NCI-H187 treated with DMSO at 0.1 percent for 48 hours (cell line): Measurements from ENCODE around the gene LYAR.
"Not testable (repeated sequence)": the region's sequence is repeated elsewhere in the genome, so short reads cannot be mapped to it uniquely, and the experiment has no call there.

Experiments
- DNase-seq: peaks from one replicate; lab custom pipeline; 2025; lab: John Stamatoyannopoulos, UW

Gene LYAR

DNA sequence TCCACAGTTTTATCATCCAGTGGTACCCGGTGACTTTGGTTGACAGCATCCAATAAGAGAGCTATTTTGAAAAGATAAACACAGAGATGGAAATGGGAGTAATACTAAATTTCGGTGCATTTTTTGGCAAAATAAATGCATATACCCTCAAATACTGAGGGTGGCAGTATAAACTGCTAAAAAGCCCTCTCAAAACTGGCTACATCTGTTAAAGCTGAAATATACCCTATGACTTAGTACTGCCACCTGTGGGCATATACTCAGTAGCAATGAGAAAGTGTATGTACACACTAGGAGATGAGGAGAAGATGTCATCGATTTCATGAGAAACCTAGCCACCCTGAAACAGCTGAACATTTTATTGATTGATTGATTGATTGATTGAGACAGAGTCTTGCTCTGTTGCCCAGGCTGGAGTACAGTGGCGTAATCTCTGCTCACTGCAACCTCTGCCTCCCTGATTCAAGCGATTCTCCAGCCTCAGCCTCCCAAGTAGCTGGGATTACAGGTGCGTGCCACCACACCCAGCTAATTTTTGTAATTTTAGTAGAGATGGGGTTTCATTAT, 29.7 kb downstream of the LYAR start:
- no peak for DNase-seq

DNA sequence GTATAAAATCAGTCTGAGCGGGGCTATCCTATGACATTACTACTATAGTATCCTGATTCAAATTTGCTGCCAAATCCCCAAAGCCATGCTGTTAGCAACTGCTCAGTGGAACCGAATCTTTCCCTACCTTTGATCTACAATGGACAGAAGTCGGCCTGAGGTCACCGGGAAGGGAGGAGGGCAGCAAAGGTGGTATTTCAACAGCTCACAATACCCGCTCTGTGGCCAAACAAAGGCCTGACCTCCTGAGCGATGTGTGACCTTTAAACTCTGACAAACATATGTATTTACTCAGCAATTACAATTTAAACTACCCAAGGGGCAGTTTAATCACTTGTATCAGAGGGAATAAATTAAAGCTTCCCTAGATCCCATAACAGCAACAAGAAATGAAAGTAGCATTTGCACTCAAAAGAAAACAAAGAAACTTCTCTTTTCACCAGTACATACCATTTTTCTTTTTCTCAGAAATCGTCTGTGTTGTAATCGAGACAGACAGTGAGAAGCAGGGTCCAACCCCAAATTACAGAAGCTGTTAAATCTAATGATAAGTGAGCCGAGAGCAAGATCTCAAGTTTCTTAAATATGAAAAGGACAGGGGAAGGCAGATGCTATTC, 30.4 kb downstream of the LYAR start:
- no peak for DNase-seq

DNA sequence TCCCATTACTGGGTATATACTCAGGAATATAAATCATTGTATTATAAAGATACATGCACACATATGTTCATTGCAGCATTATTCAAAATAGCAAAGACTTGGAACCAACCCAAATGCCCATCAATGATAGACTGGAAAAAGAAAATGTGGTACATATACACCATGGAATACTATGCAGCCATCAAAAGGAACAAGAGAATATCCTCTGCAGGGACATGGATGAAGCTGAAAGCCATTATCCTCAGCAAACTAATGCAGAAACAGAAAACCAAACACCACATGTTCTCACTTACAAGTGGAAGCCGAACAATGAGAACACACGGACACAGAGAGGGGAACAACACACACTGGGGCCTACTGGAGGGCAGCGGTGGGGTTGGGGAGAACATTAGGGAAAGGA, 32.2 kb downstream of the LYAR start:
- DNase-seq: not testable (repeated sequence)

DNA sequence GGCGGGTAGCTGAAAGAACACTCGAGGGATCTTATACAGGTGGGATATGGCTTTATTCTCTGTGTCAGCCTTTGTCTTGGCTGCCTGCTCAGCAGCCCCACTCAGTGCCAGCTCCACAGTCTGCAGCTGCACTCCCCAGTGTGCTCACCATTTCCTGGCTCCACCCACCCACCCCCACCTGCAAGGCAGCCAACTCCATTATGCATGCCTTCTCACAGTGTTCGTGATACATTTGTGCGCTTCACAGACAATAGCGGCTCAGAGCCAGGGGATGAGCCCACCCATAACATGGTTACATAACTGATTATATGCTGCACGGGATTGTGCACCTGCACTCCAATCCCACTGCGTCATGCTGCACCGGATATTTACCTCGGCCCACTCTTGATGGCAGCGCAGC, 33.2 kb downstream of the LYAR start:
- DNase-seq: no peak

DNA sequence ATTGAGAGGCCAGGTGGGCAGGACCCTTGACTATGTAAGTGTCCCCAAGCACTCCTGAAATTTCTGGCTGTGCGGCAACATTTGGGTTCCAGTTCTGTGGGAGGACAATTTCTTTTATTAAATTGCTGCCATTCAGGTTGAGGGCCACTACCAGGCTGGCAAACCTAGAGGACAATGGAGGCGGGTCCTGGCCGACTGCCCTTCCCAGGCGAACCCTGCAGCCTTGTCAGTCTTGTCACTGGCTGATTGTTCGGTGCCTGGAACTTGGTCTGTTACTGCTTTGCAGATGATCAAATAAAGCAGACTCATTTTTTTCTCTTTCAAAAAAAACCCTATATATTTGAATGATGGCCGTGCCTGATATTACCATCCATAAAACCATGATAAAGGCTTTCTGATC, 35.3 kb downstream of the LYAR start:
- DNase-seq: no peak

- no peak for DNase-seq
These were observed 35.8 kb downstream of the LYAR start for GRCh38 chr4:4254199-4254598.

- DNase-seq: no peak
These were observed 40.1 kb downstream of the LYAR start for GRCh38 chr4:4249866-4250265.

DNA sequence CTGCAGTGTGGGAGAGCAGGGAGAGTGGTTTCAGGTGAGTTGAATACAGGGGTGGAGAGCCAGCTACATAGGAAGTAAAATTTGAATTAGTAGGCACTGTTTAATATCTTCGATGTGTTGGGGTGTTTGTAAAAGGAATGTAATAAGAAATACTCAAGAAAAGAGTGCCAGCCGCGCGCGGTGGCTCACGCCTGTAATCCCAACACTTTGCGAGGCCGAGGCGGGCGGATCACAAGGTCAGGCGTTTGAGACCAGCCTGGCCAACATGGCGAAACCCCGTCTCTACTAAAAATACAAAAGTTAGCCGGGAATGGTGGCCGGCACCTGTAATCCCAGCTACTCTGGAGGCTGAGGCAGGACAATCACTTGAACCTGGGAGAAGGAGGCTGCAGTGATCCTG, 40.6 kb downstream of the LYAR start:
- not testable (repeated sequence) for DNase-seq

GRCh38 chr4:4248885-4249203, 41.1 kb downstream of the LYAR start:
- DNase-seq: no peak

- peak; percentile 82 for DNase-seq
These were observed 41.7 kb downstream of the LYAR start, which contains the start of gene TMEM128 for GRCh38 chr4:4248029-4248884. Gene TMEM128 (minus strand): TSS chr4:4248223. CDS start chr4:4248202, 21 bp downstream.

- DNase-seq: no peak
These were observed 42.3 kb downstream of the LYAR start for GRCh38 chr4:4247696-4248028.

GRCh38 chr4:4245172-4245571, 44.8 kb downstream of the LYAR start:
- no peak for DNase-seq

GRCh38 chr4:4239551-4239950, 50.4 kb downstream of the LYAR start:
- not testable (repeated sequence) for DNase-seq

GRCh38 chr4:4233610-4234009, 56.3 kb downstream of the LYAR start:
- no peak for DNase-seq

DNA sequence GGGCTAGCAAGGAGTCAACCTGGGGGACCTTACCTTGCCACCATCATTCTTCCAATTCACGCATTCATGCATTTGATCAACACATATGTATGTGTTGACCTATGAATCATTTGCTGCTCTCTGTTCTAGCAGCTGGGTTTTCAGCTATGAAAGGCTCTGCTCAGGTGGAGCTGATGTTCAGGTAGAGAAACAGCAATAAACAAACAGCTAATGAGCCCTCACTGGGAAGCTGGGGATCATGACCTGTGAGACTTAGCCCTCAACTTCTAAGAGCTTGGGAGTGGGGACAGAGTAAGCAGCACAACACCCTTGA, 61.6 kb downstream of the LYAR start:
- DNase-seq: no peak

- DNase-seq: no peak
These were observed 62.2 kb downstream of the LYAR start for GRCh38 chr4:4227510-4228355.

DNA sequence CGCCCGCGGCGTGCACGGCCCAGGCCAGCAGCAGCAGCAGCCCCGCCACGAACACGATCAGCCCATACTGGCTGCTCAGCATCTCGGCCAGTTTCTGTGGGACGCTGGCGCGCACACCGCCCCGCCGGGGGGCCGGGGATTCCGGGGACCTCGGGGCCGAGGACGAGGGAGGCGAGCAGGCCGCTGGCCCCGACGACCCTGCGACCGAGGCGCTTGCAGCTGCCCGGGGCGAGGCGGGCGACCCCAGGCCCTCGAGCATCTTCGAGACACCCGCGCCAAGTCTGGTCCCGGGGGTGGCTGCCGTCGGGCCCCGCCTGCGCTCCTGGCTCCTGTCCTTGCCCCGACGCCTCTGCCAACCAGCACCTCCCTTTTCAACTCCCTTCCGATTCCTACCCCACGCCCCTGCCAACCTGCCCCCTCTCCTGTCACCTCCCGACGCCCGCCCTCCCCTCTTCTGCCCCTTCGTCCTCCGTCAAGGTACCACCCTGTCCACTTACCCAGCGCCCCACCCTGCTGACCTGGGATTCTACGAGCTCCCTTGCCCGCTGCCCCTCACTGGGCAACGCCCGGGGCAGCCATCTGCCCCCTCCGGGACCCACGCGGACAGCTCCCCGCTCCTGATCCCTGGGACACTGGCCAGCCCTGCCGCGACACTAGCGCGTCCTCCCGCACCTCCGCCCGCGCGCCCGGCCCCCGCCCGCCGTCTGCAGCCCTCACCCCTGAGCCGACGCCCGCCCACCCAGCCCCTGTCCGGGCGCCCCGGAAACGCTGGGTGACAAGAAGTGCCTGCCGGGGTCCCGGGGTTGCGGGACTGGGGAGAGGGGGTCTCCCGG, 63.1 kb downstream of the LYAR start, which contains the start of gene OTOP1:
Gene OTOP1, minus strand, starts transcription at position 324 of the 833 bp plus-strand sequence. Its CDS starts 65 bp downstream, at position 259.
- no peak for DNase-seq

DNA sequence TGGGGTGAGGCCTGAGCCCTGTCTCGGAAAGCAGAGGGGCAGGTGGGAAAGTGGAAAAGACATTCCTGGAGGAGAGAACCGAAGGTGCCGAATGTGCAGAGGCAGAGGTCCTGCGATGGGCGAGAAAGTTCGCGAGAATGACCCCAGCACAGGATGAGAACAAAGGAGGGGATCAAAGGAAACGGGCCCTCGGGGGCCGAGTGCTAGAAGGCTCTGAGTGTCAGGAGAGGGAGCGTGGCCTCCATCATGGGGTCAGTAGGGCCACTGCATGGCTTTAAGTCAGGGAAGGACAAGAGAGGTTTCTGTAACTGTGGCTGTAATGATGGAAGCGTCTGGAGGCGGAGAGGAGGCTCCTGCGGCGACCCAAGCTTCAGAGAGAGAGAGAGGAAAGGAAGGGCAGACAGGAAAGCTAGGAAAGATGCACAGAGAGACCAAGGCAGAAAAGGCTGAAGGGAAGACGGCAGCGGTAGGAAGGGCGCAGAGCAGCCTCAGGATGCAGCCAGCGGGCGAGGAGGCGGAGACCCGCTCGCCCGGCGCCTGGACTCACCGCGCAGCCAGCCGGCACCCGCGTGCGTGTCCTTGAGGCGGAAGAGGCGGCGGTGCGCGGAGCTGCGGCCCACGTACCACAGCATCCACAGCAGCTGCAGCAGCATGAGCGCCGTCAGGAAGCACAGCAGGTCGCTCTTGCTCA, 63.9 kb downstream of the LYAR start:
- no peak for DNase-seq
